CD4-positive, alpha-beta T cell treated with Interleukin-17A for 1 hour (primary cell): ENCODE measurements around the gene WDR38.

Experiments
- DNase-seq: peaks from one replicate; pipeline ENCODE4 v3.0.0-alpha.2; 2020

Gene WDR38

DNA sequence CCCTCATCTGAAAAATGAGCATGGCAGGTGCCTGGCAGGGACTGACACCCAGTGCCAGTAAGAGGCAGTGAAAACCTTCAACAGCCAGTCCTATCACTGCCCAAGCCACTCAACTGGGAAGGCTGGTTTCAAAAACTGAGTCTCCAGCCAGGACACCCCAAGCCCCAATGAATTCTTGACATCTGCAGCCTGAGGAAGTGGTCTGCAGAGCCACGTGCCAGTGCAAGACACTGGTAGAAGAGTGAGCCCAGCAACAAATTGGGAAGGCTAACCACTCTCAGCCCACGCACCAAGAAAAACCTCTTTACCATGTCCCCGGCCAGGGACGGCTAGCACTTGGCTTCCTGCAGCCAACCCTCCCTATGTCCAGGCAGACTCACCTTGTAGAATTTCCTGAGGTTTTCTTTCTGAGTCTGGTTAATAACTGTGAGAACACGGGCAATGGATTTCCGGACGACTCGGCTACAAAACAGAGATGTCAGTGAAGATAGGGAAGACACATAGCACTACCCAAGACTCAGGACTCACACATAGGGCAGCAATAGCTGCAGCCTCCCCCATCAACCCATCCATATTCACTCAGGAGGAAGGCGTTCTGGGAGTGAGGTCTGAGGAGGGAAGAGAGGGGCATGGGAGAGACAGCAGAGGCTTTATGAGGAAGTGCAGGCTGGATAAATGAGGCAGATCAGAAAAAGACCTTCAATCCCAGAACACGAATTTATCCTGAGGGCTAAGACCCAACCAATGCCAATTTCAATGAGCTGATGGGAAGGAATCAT is 6.7 kb downstream of the WDR38 start:
- DNase-seq, result no peak

DNA sequence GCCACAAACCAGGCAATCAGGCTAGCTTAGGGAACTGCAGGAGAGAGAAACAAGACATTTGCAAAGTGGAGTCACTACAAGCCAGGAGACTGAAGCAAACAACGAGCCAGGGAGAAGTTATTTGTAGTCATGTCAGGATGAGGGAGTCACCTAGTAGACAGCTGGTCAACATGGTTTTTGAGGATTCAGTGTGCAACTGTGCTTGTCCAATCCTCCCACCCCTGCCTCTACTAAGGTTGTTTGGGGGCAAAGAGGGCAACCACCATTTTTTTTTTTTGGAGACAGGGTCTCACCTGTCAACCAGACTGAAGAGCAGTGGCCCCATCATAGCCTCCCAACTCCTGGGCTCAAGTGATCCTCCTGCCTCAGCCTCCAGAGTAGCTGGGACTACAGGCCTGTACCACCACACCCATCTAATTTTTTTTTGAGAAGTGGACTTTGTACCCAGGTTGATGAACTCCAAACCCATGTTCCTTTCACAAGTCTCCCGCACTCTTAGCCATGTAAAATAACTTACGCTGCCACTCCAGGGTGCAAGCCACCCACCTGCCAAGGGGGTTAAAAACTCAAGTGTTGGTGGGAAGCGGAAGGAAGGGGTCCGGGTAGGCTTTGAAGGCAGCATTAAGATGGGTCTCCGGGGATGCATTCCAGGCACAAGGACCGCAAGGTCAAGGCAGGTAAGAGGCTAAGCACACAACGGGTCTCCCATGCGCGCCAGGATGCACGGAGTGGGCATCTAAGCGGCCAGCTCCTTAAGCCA is 7.5 kb downstream of the WDR38 start:
- DNase-seq, result no peak

DNA sequence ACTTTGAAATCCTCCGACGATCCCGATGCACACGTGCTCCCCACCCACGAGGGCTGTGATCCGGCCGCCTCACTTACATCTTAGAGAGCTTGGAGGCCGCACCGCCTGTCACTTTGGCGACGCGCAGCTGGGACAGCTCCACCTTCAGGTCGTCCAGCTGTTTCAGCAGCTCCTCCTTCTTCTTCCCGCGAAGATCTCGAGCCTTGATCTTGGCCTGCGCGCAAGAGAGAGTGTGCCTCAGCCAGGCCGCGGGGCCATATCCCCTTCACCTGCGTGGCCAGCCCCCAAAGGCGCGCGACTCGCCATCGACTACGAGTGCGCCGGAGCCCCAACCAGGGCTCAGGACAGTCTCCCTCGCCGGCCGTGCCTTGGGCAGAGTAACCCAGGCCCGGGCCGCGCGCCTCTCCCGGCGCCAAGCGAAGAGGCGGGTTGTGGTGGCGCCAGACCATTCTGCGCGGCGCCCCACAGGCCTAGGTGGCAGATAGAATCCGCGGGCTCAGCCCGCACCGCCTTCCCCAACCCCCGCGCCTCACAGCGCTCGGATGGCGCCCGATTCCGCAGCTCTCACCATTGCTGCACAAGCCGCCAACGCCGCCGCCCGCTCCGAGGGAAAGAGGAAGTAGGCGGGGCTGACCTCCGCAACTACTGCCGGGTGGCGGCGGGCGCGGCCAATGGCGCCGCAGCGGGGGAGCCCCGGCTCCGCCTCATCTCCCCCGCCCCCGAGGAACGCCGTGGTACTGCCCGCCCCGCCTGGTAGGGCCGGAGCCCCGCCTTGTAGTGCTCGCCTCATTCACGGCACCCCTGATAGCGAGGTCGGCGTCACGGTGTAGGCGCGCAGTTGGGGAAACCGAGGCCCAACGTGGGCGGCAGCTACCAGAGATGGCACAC is 8.3 kb downstream of the WDR38 start, which contains the start of the genes ARPC5L and RPL35:
TSS of gene ARPC5L (plus strand) at position 789 of the 888 bp plus-strand sequence. CDS start 7,161 bp downstream, outside the sequence.
TSS of gene RPL35 (minus strand) at position 616 of the 888 bp plus-strand sequence. CDS start at position 571, 45 bp downstream.
- DNase-seq, result peak; percentile 95

- no peak for DNase-seq
These were observed 10.2 kb downstream of the WDR38 start for GRCh38 chr9:124863371-124863871.

DNA sequence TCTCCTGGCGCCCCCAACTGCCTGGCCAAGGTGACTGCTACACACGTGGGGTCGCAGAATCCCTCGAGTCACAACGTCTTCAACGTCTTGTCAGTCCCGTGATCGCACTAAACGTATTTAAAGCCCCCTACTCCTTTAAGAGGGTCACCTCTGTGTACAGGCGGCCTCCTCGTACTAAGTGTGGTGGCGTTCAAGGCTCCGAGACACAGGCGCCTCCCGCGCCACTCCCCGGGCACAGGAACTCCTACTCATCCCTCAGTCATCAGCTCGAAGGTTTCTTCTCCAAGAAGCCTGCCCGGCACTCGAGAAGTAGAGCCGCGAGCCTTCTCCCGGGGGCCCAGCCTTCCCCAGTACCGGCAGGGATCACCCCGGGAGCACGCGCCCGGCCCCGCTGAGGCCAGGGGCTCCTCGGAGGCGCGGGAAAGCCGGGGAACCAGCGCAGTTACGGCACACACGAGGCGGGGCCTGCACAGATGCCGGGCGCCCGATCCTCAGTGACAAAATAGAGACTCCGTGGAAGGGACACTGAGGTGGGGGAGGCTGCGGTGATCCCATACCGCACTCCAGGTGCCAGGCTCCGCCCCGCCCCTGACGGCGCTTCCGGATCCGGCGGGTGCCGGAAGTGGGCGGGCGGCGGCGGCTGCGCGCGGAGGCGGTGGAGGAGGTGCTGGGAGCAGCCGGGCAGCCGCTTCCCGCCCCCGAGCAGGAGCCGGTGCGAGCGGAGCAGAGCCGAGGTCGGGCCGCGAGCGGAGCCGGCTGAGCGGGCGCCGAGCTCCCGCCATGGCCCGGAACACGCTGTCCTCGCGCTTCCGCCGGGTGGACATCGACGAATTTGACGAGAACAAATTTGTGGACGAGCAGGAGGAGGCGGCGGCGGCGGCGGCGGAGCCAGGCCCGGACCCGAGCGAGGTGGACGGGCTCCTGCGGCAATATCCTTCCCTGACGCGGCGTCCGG is 15.5 kb downstream of the WDR38 start:
- DNase-seq, result peak; percentile 92

GRCh38 chr9:124869466-124869985 is 16.3 kb downstream of the WDR38 start:
- DNase-seq, result no peak

- DNase-seq, result peak; percentile 87
These were observed 16.8 kb downstream of the WDR38 start for GRCh38 chr9:124869986-124870560.

DNA sequence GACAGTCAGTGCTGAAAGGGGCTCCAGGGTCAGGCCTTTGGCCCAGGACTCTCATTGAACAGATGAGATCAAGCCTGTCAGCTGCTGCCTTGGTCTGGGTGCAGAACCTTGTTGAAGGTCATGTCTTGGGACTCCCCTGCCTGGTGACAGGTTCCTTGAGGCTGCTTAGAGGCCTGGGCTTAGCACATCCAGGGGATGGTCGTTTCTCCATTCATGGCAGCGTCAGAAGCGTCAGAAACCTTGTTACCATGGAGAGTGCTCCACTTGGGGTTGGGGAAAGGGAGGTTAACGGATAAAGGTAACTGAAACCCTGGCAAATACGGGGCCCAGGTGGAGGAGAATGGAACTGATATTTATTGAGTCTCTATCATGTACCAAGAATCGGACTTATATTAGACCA is 17.5 kb downstream of the WDR38 start:
- peak; percentile 20 for DNase-seq

GRCh38 chr9:124871156-124871561 is 17.9 kb downstream of the WDR38 start:
- no peak for DNase-seq

DNA sequence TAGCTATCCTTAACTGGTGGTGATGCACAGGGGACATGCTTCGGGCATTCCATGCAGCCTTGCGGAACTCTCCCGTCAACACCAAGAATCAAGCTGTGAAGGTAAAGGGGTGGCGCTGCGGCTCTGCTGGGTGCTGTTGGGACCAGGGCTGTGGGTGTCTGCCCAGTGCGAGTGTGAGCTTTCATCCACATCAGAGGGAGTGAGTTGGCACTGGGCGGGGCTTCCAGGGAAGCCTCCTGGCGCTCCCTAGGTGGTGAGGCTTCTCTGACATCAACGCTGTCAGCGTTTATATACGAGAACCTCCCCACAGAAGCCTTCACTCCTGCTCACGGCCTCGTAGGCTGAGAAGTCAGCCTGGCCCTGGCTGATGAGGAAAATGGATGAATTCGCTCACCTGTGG is 20.4 kb downstream of the WDR38 start:
- peak; percentile 67 for DNase-seq

- no peak for DNase-seq
These were observed 22.2 kb downstream of the WDR38 start for GRCh38 chr9:124875501-124875900.

- DNase-seq, result no peak
These were observed 23.9 kb downstream of the WDR38 start for GRCh38 chr9:124877021-124877782.

DNA sequence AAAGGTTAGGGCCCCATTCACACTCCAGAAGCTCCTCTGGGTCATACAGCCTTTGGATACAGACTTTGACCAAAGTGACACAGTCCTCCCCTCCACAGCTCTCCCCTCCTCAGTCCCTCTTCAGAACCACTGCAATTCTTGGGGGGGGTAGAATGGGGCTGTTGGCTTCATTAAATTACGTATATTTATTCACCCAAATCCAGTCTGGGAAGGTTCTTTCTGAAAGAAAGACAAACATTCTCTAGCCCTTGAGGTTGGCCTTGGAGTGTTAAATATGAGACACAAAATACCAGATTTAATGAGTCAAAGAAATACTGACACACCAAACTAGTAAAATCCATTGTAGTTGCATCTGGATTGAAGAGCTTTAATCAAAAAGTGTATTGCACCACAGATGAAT is 24.8 kb downstream of the WDR38 start:
- no peak for DNase-seq

DNA sequence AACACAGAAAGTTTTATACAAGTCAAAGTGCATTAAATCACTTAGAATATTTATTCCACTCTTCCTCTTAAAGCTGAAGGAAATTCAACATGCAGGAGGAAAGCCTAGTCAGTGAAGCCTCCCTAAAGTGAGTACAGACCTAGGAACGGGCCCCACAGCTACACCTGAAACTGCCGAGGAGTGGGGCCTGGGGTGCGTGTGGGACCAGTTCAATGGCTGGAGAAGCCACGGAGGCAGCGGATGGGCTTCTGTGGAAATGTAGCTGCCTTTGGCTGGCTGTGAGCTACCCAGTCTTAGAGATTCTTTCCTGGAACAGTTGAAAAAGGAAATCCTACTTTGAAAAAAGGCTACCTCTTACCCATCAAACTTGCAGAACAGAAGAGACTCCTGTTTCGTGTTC is 25.3 kb downstream of the WDR38 start:
- DNase-seq, result no peak

- no peak for DNase-seq
These were observed 26.0 kb downstream of the WDR38 start for GRCh38 chr9:124879226-124879625.

- DNase-seq, result no peak
These were observed 27.2 kb downstream of the WDR38 start for GRCh38 chr9:124880501-124880900.

DNA sequence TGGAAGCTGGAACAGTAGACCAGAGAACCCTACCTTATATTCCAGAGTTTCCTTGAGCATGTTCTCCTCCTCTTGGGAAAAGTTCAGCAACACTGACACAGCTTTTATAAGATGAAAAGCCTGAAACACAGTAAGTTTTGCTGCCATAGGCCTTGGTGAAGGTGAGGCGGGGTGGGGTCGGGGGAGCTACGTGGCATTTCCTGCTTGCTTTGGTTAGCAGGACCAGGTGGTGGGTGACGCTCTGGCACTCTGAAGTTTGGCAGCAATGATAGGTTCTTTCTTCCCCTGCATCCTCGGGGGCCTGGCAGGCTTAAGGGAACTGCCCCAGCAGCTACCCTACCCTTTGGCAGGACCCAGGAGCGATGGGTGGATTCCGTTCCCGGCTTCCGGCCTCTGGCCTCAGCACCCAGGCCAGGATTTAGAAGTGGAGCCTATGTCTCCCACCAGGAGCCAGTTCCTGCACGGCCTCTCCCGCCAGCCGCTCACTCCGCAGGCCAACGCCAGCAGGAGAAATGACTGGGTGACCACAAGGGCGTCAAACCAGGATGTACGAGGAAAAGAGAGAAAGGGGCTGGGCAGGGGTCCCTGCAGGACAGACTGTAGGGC is 28.0 kb downstream of the WDR38 start:
- DNase-seq, result no peak

DNA sequence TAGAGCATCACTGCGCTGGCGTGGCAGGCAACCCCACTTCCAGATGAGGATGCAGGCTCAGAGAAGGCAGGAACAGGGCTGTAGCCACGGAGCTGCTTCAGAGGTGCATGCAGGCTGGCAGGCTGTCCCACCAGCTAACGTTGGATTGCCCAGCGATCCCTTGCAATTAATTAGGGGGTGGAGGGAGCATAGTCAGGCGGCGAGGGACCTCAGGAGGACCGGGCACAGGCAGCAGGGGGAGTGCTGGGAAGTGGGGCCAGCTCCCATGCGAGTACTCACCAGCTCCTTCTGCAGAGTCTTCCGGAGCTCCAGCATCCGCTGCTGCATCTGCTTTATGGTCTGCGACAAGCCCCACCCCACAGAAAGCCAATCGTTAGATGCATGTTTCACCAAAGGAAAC is 29.0 kb downstream of the WDR38 start:
- no peak for DNase-seq

- no peak for DNase-seq
These were observed 31.1 kb downstream of the WDR38 start for GRCh38 chr9:124884376-124884775.

- DNase-seq, result no peak
These were observed 32.3 kb downstream of the WDR38 start for GRCh38 chr9:124885551-124885950.
